Endometrial microvascular endothelial cells (primary cell): ENCODE measurements around the gene PTPRG. TPM values are rescaled to one million over a fixed set of nuclear protein-coding genes. Genes with fewer than 3 reads are reported as not detected.

Experiments
- in situ Hi-C: cut with HindIII; loops from 2 replicates; pipeline ENCODE4 v1.10.0; 2017; ENCODE audit warnings: low sequenced_read_pairs, low pct_unique_long_range_greater_than_20kb; ENCODE audit errors: inconsistent ontology term
- total RNA-seq: library from RNA; depleted of rRNA; stranded (reverse); fragments of >200 nt; gene quantifications from one replicate; pipeline ENCODE4 v1.2.3, GENCODE V29; 2015; ENCODE audit errors: inconsistent ontology term

The PTPRG gene
- total RNA-seq, 1 donor from 2014 or later: 13.1 TPM

- in situ Hi-C loops: no loop called here
Measured at GRCh38 chr3:61907210-61907795, 345.9 kb downstream of the PTPRG start.

DNA sequence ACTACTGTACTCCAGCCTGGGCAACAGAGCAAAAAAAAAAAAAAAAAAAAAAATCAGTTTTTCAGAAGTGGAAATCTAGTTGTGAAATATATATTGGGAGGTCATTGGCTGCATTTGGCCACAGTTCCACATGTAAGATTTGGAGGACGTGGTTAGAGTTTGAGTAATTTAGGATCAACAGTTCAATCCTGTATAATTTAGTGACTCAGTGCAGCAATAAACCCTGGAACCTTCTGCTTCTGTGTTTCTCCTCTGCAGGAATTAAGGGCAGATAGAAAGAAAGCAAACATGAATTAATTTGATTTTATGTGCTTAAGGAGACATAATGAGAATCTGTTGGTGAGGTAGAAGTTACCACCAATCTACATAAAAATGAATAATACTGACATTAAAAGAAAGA is 347.0 kb downstream of the PTPRG start:
- in situ Hi-C loops: no loop called here

DNA sequence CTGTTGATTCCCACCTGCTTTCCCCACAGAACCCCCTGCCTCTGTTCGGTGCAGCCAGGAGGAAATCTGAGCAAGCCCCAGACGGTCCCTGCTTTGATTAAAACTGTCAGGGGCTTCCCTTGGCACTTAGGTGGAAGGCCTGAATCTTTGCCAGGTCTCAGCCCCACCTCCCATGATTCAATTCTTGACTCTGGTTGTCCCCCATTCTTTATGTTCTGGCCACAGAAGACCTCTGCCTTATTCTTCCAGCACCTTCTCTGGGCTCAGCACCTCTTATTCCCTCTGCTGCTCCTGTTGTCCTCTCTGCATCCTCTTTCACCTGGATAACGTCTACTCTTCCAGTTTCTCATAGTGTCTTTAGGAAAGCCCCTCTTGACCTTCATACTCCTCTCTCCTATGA is 349.4 kb downstream of the PTPRG start:
- in situ Hi-C loops: no loop called here

- in situ Hi-C loops: no loop called here
Measured at GRCh38 chr3:61912158-61912557, 350.8 kb downstream of the PTPRG start.

GRCh38 chr3:61913701-61914100 is 352.3 kb downstream of the PTPRG start:
- in situ Hi-C loops: no loop called here

- in situ Hi-C loops: no loop called here
Measured at GRCh38 chr3:61914276-61914675, 352.9 kb downstream of the PTPRG start.

- in situ Hi-C loops: no loop called here
Measured at GRCh38 chr3:61915296-61915695, 353.9 kb downstream of the PTPRG start.

DNA sequence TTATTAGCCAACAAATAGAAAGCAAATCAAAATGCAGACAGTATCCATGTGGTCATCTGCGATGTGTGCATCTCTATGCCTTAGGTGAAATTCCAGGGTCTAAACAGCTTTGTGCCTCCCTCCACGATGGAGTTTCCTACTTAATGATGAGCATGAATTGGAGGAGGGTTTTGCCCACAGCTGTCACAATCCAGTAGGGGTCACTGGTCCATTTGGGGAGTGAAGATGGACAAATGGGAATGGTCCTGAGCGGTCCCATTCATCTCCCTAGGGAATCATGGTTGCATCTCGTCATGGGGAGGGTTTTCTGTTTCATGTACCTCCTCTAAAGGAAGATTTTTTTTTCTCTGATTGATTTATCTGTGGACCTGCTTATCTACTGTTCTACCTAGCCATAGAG is 358.0 kb downstream of the PTPRG start:
- in situ Hi-C loops: no loop called here

DNA sequence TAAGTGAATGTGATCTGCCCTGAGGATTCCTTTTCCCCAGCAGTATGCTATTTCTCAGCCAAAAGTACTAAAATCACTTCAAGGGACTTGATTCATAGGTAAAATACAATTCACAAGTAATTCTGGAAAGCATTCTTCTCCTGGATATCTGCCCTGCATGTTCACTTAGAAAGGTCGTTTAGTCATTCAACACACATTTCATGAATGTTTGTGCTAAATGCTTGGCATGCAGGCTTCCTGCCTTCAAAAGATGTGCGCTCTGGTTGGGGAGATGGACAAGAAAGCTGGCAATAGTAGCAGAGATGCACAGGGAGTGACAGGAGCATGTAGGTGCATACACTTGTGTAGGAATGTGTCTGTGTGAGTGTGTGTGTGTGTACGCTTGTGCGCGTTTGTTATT is 360.7 kb downstream of the PTPRG start:
- in situ Hi-C loops: no loop called here

DNA sequence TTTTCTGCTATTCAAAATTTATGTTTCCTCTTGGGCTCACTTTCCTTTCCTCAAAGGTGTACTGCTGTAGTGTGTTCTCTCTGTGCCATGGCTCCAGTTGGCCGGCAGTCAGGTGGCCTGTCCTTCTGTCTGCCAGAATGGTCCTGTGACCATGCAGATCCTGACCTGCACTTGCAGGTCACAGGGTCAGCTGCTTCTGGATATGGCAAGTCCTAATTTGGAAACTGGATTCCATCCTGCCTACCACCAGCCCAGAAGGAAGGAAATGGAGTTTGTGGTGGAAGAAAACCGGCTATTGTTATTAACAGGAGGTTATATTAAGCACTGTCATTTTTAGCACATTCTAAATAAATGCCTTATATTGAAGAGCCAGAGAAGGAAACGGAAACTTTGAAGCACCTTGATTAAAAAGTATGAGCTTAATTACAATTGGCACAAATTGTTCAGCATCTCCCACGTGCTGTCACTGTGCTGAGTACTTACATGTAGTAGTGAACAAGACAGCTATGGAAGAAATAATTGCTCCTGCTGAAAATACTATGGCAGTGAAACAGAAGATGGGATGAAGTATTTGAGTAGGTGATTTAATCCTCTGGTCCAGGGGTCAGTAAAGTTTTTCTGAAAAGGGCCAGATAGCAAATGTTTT is 362.8 kb downstream of the PTPRG start:
- in situ Hi-C loops: no loop called here

GRCh38 chr3:61924991-61925390 is 363.6 kb downstream of the PTPRG start:
- in situ Hi-C loops: no loop called here

GRCh38 chr3:61925721-61926120 is 364.4 kb downstream of the PTPRG start:
- in situ Hi-C loops: no loop called here

DNA sequence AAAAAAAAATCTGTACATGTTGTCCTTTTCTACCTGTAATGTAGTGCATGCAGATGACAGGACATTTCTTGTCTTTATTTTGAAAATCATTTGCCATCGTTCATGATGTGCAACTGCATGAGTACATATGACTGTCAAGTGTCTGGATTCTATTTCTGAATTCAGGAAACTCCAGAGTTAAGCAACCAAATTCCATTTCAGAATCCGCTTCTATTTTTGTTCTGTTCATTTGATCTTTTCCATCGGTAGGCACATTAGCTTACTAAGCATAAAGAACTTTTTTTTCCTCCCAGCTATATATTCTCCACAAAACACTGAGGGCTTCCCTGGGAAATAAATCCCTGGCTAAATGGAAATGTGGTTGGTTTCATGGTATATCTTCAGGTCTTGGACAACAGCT is 365.6 kb downstream of the PTPRG start:
- in situ Hi-C loops: no loop called here

DNA sequence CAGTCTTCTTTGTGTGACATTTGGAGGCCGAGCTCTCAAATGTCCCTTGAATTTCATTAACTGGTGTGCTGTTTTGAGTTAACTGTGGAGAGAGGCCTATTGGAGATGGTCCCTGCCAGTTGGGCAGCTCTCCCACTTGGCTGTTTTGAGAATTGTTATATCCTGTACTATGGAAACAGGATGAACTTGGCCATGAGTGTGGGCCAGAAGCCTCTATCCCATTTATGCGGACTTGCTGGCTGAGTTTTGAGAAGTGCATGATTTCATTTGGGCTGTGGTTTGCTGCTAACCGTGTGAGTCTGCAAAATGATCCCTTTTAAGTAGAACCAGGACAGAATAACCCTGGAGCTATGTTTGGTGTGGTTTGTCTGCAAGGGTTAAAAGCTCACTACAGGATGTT is 366.0 kb downstream of the PTPRG start:
- in situ Hi-C loops: no loop called here

DNA sequence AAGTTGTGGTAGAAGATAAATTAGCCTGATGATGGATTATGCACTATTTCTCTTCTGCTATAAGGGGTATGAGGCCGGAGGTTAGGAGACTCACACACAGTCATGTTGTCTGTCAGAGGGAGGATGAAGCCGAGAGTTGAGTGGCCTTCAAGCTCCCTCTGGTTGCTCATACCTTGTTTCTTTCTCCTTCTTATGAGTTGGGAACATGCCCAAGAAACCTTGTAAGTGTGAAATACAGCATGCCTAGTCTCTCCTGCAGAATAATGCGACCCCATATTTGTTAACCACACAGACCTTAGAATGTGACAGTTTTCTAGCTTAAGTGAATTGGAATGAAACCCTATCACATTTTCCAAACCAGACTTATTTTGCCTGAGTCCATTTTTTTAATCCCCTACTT is 366.7 kb downstream of the PTPRG start:
- in situ Hi-C loops: no loop called here

DNA sequence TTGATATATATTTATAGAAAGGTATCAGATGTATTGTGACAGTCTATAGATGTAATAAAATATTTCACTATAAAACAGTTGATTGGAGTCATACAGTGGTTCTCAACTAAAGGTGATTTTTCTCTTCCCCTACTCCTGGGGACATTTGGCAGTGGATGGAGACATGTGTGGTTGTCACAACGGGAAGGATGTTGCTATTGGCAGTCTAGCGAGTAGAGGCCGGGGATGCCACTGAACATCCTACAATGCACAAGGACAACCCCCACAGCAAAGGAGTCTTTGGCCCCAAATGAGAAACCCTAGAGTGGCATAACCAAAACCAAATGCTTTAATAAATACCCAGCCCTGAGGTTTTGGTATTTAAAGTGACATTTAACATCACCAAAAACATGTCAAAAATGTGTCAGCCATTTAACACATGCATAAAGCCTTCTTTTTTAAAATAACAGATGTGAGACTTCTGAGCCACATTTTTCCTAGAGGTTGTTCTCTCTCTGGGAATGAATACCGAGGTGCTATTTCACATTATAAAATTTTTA is 367.5 kb downstream of the PTPRG start:
- in situ Hi-C loops: no loop called here

- in situ Hi-C loops: no loop called here
Measured at GRCh38 chr3:61929617-61930016, 368.2 kb downstream of the PTPRG start.

DNA sequence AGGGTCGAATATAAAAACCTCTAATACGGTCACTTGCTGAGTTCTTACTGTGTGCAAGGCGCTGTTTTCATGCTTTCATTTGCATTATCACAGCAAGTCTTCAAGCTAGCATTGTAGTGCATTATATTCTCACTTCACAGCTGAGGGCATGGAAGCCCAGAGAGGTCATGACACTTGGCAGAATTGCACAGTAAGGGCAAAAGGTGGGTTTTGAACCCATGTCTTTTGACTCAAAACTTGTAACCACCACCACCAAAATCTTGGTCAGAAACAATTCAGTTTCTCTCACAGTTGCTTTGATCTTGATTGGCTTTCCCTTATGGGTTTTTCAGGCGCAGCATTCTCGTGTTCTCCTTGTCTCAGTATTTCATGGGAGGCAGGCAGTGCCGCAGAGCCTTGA is 371.1 kb downstream of the PTPRG start:
- in situ Hi-C loops: no loop called here

DNA sequence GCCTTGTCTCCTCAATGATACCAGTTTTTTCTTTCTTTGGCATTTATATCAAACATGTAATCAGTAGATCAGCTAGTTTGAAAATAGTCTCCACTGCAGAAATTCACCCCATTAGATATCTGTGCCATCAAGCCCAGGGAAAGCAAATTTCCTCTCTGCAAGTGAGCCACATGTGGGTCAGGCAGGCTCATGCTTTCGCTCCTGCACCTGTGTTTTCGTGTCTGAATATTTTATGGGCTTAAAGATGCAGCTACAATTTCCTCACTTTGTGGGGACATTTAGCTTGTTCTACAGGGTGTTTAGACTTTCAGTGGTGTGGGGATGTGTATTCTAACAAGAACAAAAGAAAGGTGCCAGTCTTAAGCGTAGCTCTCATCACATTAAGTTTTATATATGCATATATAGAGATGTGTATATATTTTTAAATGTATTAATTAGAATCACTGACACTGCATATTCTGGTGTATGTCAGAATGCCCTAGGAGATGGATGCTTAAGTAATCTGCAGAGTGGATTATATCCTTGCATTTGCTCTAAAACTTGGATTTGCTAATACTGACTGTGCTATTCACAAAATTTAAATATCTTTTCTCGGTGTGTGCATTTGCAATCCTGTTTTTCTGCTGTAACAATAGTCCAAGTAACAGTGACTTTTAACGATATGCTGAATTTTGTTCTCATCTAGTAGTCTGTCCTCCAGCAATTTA is 372.6 kb downstream of the PTPRG start:
- in situ Hi-C loops: no loop called here

GRCh38 chr3:61934505-61934871 is 373.1 kb downstream of the PTPRG start:
- in situ Hi-C loops: no loop called here
